Measurements from ENCODE around the gene ADCY1. TPM values are rescaled to one million over a fixed set of nuclear protein-coding genes. Genes with fewer than 3 reads are reported as not detected.
"Not testable (repeated sequence)": the region's sequence is repeated elsewhere in the genome, so short reads cannot be mapped to it uniquely, and the experiment has no call there.

ADCY1 gene
- total RNA-seq, 1 donor from 2014 or later, result 0.05 TPM

DNA sequence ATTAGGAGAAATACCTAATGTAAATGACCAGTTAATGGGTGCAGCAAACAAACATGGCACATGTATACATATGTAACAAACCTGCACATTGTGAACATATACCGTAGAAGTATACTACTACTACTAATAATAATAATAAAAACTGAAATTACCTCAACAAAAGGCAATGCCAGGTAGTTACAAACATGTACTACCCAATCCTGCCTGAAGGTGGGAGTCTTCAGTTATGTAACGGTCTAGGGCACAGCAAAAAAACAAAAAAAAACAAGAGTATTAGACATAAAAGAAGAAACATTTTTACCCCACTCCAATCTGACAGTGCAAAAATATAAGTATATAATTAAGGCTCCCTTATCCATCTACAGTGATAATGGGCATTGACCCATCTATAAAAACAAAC, 182.6 kb downstream of the ADCY1 start:
- H3K9me3 Mint-ChIP-seq (ENCODE audit: unreplicated experiment); H3K27ac Mint-ChIP-seq (ENCODE audit: unreplicated experiment); DNase-seq (ENCODE audit: extremely low spot score, unreplicated experiment); H3K27me3 Mint-ChIP-seq (ENCODE audit: unreplicated experiment); H3K4me3 Mint-ChIP-seq (ENCODE audit: unreplicated experiment): not testable (repeated sequence)
- Mint-ChIP-seq H3K36me3 (ENCODE audit: unreplicated experiment) (peaks cover 18% of the 10 kb centered on the region), H3K4me1 (ENCODE audit: unreplicated experiment) (peaks cover 18% of the 10 kb centered on the region)
- TF ChIP-seq, protein P1, sequence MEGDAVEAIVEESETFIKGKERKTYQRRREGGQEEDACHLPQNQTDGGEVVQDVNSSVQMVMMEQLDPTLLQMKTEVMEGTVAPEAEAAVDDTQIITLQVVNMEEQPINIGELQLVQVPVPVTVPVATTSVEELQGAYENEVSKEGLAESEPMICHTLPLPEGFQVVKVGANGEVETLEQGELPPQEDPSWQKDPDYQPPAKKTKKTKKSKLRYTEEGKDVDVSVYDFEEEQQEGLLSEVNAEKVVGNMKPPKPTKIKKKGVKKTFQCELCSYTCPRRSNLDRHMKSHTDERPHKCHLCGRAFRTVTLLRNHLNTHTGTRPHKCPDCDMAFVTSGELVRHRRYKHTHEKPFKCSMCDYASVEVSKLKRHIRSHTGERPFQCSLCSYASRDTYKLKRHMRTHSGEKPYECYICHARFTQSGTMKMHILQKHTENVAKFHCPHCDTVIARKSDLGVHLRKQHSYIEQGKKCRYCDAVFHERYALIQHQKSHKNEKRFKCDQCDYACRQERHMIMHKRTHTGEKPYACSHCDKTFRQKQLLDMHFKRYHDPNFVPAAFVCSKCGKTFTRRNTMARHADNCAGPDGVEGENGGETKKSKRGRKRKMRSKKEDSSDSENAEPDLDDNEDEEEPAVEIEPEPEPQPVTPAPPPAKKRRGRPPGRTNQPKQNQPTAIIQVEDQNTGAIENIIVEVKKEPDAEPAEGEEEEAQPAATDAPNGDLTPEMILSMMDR (IDR thresholded peaks at IDR 0.05), result peak; percentile 46

GRCh38 chr7:45759464-45759863, 185.3 kb downstream of the ADCY1 start:
- peak overlapping the region; percentile 38 for H3K27ac Mint-ChIP-seq (ENCODE audit: unreplicated experiment)
- H3K4me1 Mint-ChIP-seq (ENCODE audit: unreplicated experiment), result peaks cover 32% of the 10 kb centered on the region
- H3K36me3 Mint-ChIP-seq (ENCODE audit: unreplicated experiment), result peaks cover 21% of the 10 kb centered on the region
- not testable (repeated sequence) for DNase-seq (ENCODE audit: extremely low spot score, unreplicated experiment); H3K9me3 Mint-ChIP-seq (ENCODE audit: unreplicated experiment); H3K27me3 Mint-ChIP-seq (ENCODE audit: unreplicated experiment); H3K4me3 Mint-ChIP-seq (ENCODE audit: unreplicated experiment)

GRCh38 chr7:45761545-45762205, 187.5 kb downstream of the ADCY1 start:
- Mint-ChIP-seq H3K4me3 (ENCODE audit: unreplicated experiment) (peak overlapping the region; percentile 52), H3K36me3 (ENCODE audit: unreplicated experiment) (peaks cover 11% of the 10 kb centered on the region), H3K27ac (ENCODE audit: unreplicated experiment) (peak overlapping the region; percentile 93), H3K4me1 (ENCODE audit: unreplicated experiment) (peaks cover 35% of the 10 kb centered on the region)
- H3K9me3 Mint-ChIP-seq (ENCODE audit: unreplicated experiment); H3K27me3 Mint-ChIP-seq (ENCODE audit: unreplicated experiment); DNase-seq (ENCODE audit: extremely low spot score, unreplicated experiment): not testable (repeated sequence)

- H3K4me3 Mint-ChIP-seq (ENCODE audit: unreplicated experiment), result peak overlapping the region; percentile 29
- peak overlapping the region; percentile 93 for H3K27ac Mint-ChIP-seq (ENCODE audit: unreplicated experiment)
Observed at GRCh38 chr7:45762225-45762994, 188.2 kb downstream of the ADCY1 start.

DNA sequence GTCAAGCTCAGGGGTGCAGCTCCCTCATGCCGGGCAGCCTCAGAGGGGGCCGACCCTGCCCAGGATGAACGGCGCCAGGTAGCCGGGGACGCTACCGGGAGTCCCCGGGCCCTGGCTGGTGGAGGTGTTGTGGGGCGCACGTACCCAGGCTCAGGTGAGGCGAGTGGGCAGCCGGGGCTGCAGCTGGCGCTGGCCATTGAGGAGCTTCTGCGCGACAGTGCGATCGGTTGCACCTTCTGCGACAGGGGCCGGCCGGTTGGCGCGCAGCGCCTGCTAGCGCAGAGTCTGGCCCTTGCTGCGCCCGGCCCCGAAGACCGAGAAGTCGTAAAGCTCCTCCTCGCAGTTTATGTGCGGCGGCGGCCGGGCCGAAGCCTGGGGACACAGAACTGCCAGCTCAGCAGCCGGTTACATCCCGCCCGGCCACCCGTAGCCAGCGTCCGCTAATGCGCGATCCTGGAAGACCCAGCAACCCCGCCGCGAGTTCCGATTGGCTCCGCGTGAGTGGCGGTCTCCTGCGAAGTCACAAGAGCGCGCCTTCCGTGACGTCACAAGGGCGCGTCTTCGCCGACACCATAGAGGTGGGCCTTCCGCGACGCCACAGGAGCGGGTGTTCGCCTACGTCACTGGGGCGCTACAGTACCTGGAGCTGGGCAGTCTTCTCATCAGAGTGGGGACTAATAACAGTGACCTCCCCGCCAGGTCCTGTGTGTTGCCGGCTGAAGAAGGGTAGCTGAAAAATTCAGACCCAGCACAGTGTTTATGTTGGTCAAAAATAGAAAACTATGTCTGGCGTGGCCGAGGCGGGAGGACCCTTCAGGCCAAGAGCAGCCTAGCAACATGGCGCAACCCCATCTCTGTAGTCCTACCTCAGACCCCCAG, 194.6 kb downstream of the ADCY1 start:
- not testable (repeated sequence) for H3K9me3 Mint-ChIP-seq (ENCODE audit: unreplicated experiment); H3K27me3 Mint-ChIP-seq (ENCODE audit: unreplicated experiment); H3K36me3 Mint-ChIP-seq (ENCODE audit: unreplicated experiment)
- Mint-ChIP-seq H3K4me3 (ENCODE audit: unreplicated experiment) (peak overlapping the region; percentile 88), H3K4me1 (ENCODE audit: unreplicated experiment) (peaks cover 15% of the 10 kb centered on the region), H3K27ac (ENCODE audit: unreplicated experiment) (peak overlapping the region; percentile 98)
- TF ChIP-seq, protein P1 (IDR thresholded peaks at IDR 0.05), result peak; percentile 9
- peak; percentile 99 for DNase-seq (ENCODE audit: extremely low spot score, unreplicated experiment)

More at GRCh38 chr7:45762225-45762994, 188.2 kb downstream of the ADCY1 start:
- not testable (repeated sequence) for H3K27me3 Mint-ChIP-seq (ENCODE audit: unreplicated experiment); H3K36me3 Mint-ChIP-seq (ENCODE audit: unreplicated experiment); H3K9me3 Mint-ChIP-seq (ENCODE audit: unreplicated experiment); DNase-seq (ENCODE audit: extremely low spot score, unreplicated experiment)
- H3K4me1 Mint-ChIP-seq (ENCODE audit: unreplicated experiment), result peaks cover 37% of the 10 kb centered on the region

- not testable (repeated sequence) for H3K36me3 Mint-ChIP-seq (ENCODE audit: unreplicated experiment)
- Mint-ChIP-seq H3K4me3 (ENCODE audit: unreplicated experiment) (peak overlapping the region; percentile 88), H3K4me1 (ENCODE audit: unreplicated experiment) (peaks cover 15% of the 10 kb centered on the region)
Observed at GRCh38 chr7:45769626-45770025, 195.5 kb downstream of the ADCY1 start.

More at GRCh38 chr7:45769626-45770025, 195.5 kb downstream of the ADCY1 start:
- H3K9me3 Mint-ChIP-seq (ENCODE audit: unreplicated experiment); H3K27me3 Mint-ChIP-seq (ENCODE audit: unreplicated experiment); DNase-seq (ENCODE audit: extremely low spot score, unreplicated experiment): not testable (repeated sequence)
- H3K27ac Mint-ChIP-seq (ENCODE audit: unreplicated experiment), result peak overlapping the region; percentile 98

All from osteocyte (in vitro differentiated cells).